ENCODE data around the gene R3HCC1L.

GRCh38 chr10:98196985-98197384, 62.5 kb downstream of the R3HCC1L start:
- TF ChIP-seq CTCF (IDR thresholded peaks at IDR 0.05 in 2 of 3, conservative IDR thresholded peaks at IDR 0.05 in 1 of 3; ENCODE audit: control insufficient read depth in 2 of 3, extremely low read depth in 1 of 3, insufficient read depth in 1 of 3, low read depth in 3 of 3, low read length in 3 of 3) = no peak
- no peak for TF ChIP-seq RAD21 (IDR thresholded peaks at IDR 0.05; ENCODE audit: insufficient read depth, low read depth, low read length)
- no peak for TF ChIP-seq POLR2A (IDR thresholded peaks at IDR 0.05; ENCODE audit: low read depth, low read length)
- no peak for TF ChIP-seq TARDBP (IDR thresholded peaks at IDR 0.05; ENCODE audit: borderline replicate concordance)
- TF ChIP-seq ESRRA (IDR thresholded peaks at IDR 0.05; ENCODE audit: low read length) = no peak
